Nucleus accumbens (tissue), 56 donors: ENCODE measurements around the gene WNT3A.

Source experiments
- DNase-seq, 56 donors: peaks; one replicate each; lab custom pipeline; 2025; lab: John Stamatoyannopoulos, UW

The WNT3A gene

DNA sequence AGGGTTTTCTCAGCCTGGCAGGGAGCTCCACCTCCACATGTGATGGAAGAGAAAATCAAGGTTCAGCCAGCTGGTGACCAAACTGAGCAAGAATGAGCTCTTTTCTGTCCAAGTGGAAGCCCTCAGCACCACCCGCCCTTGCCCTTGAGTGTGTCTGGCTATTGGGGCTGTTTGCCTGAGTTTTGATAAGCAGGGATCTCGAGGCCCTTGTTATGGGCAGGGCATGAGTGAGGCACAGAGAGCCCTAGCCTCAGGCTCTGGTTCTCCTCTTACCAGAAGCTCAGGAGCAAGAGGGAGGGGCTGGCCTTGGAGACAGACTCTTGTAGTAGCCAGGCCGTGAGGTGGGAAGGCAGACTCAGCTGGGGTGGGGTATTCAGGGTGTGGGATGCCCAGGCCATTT, 38.2 kb downstream of the WNT3A start:
- DNase-seq, result no peak

- no peak for DNase-seq
Measured at GRCh38 chr1:228045405-228045804, 38.6 kb downstream of the WNT3A start.

- no peak for DNase-seq
Measured at GRCh38 chr1:228045871-228046270, 39.1 kb downstream of the WNT3A start.

DNA sequence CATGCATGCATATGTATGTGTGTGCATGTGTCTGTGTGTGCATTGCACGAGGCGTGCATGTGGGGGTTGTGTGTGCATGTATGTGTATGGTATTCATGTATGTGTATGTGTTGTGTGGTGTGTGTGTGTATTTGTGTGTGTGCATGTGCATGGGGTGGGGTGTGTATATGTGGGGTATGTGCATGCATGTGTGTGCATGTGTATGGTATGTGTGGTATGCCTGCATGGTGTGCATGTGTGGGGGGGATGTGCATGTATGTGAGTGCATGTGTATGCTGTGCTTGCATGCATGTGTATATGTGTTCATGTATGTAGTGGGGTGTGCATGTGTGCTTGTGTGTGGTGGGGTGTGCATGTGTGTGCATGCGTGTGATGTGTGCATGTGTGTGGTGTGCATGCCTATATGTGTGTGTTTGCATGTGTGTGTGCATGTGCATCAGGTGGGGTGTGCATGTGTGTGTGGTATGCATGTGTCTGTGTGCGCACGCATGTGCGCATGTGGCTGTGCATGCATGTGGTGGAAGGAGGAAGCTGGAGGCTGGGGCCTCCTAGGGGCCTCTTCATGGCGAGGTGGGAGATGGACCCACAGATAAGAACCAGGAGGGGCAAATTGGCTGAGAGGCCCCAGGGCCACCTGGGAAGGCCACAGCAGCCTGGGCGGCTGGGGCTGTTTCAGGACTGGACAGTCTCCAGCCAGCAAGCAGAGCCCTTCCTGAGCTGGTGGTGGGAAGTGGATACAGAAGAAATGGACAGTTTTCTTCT, 39.8 kb downstream of the WNT3A start:
- no peak for DNase-seq

DNA sequence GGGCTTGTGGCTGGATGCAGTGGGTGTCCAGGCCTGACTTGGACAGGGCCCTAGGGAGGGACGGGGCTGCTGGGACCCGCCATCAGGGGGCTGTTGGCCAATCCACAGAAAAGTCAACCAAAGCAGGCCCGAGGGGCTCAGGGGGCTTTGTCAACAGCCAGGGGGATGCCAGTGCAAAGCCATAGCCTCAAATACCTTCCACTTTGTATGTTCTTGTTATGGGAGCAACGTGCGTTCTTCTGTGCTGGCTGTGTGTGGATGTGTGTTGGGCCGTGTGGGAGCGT, 40.3 kb downstream of the WNT3A start:
- no peak for DNase-seq

DNA sequence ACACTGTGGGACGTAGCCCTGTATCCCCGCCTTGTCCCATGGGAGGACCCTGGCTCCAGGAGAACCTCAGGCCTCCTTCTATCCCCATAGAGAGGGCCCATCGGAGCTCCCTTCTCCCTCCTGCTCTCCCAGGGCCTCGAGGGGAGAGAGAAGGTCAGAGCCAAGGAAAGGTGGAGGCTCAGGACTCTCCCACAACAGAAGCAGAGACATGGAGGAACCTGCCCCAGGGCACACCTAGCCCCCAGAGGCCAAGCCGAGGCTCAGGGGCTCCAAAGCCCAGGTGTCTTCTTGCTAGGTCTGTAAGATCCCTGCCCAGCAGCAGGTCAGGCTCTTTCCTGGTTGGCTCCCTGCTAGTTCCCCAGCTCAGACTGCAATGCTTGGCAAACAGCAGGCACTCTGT, 41.3 kb downstream of the WNT3A start:
- DNase-seq, result no peak

GRCh38 chr1:228048659-228049298, 42.0 kb downstream of the WNT3A start:
- no peak for DNase-seq

- no peak for DNase-seq
Measured at GRCh38 chr1:228050571-228051231, 43.9 kb downstream of the WNT3A start.

DNA sequence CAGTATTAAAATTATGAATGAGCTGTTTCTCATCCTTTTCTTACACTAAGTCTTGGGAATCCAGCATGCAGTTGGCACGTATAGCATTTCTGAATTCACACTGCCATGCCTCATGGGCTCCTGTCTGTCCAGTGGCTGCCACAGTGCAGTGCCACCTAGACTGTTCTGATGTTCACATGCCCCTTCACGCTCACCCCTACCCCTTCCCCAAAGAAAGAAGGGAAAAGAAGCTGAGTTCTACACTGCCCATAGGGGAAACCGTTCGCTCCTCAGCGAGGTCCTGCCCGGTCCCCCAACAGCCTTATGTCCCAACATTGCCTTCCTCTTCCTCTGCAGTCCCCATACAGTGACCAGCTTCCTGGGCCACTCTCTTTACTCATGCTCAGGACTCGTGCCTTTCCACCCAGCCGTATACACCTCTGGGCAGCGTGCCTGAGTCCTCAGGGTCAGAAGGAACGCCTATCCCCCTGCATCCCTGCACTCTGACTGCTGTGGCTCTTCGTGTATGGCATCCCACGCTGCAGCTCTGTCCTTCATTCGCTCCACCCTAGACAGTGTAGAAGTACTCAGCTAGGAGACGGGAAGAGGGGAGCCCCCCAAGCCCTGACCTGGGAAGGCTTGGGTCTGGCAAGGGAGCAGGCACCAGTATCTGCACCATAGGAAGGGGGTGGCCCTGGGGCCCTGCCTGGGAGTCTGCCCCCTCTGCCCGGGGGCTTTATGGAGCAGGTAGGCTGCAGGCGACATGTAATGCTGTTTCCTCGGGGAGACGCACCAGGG, 51.6 kb downstream of the WNT3A start:
- no peak for DNase-seq

DNA sequence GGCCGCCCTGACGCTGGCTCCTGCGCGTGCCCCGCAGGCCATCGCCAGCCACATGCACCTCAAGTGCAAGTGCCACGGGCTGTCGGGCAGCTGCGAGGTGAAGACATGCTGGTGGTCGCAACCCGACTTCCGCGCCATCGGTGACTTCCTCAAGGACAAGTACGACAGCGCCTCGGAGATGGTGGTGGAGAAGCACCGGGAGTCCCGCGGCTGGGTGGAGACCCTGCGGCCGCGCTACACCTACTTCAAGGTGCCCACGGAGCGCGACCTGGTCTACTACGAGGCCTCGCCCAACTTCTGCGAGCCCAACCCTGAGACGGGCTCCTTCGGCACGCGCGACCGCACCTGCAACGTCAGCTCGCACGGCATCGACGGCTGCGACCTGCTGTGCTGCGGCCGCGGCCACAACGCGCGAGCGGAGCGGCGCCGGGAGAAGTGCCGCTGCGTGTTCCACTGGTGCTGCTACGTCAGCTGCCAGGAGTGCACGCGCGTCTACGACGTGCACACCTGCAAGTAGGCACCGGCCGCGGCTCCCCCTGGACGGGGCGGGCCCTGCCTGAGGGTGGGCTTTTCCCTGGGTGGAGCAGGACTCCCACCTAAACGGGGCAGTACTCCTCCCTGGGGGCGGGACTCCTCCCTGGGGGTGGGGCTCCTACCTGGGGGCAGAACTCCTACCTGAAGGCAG, 52.3 kb downstream of the WNT3A start:
- DNase-seq, result no peak

DNA sequence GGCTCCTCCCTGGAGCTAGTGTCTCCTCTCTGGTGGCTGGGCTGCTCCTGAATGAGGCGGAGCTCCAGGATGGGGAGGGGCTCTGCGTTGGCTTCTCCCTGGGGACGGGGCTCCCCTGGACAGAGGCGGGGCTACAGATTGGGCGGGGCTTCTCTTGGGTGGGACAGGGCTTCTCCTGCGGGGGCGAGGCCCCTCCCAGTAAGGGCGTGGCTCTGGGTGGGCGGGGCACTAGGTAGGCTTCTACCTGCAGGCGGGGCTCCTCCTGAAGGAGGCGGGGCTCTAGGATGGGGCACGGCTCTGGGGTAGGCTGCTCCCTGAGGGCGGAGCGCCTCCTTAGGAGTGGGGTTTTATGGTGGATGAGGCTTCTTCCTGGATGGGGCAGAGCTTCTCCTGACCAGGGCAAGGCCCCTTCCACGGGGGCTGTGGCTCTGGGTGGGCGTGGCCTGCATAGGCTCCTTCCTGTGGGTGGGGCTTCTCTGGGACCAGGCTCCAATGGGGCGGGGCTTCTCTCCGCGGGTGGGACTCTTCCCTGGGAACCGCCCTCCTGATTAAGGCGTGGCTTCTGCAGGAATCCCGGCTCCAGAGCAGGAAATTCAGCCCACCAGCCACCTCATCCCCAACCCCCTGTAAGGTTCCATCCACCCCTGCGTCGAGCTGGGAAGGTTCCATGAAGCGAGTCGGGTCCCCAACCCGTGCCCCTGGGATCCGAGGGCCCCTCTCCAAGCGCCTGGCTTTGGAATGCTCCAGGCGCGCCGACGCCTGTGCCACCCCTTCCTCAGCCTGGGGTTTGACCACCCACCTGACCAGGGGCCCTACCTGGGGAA, 53.0 kb downstream of the WNT3A start:
- DNase-seq, result peak in 1 of 56 donors; percentile 52

- no peak for DNase-seq
Measured at GRCh38 chr1:228060458-228061190, 53.8 kb downstream of the WNT3A start.

GRCh38 chr1:228061411-228062084, 54.8 kb downstream of the WNT3A start:
- DNase-seq, result no peak

- no peak for DNase-seq
Measured at GRCh38 chr1:228062085-228062791, 55.4 kb downstream of the WNT3A start.

GRCh38 chr1:228062812-228063211, 56.0 kb downstream of the WNT3A start:
- no peak for DNase-seq

GRCh38 chr1:228063251-228064191, 56.7 kb downstream of the WNT3A start:
- DNase-seq, result no peak

DNA sequence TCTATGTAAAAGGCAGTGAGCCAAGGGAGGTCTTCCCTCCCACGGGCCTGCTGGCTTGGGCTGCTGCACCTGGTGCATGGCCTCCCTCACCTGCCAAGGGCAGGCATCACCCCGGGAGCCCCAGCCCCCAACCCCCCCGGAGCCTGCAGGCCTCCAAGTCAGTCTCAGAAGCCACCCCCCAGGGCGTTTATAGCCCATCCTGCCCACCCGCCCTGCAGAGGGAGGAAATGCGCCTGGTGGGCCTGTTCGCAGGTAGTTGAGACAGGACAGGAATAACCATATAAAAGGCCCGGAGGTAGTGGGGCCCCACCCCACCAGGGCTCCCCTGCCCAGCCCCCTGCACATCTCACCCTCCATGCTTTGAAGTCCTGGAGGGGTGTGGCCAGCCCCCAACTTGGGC, 57.5 kb downstream of the WNT3A start:
- no peak for DNase-seq
